Esophagus squamous epithelium (tissue), 4 donors: ENCODE data around the gene CYCS.

ENCODE experiments used
- POLR2A ChIP-seq, 4 donors: fragments of 450-650 bp; IDR thresholded peaks; one replicate each; pipeline ENCODE4 v1.6.1; 2017; ENCODE audit warnings: antibody characterized with exemption in 4 of 4, mild to moderate bottlenecking in 4 of 4, moderate library complexity in 3 of 4
- TF ChIP-seq, protein P1 (sequence below), 6 experiments: fragments of 450-650 bp in 4 of 6; fragments of 200-600 bp in 2 of 6; sonication (generic) in 2 of 6; IDR thresholded peaks; one replicate each; pipeline ENCODE4 v1.5.1; 2016 to 2019; ENCODE audit warnings: antibody characterized with exemption in 6 of 6, mild to moderate bottlenecking in 4 of 6, moderate library complexity in 4 of 6

DNA sequence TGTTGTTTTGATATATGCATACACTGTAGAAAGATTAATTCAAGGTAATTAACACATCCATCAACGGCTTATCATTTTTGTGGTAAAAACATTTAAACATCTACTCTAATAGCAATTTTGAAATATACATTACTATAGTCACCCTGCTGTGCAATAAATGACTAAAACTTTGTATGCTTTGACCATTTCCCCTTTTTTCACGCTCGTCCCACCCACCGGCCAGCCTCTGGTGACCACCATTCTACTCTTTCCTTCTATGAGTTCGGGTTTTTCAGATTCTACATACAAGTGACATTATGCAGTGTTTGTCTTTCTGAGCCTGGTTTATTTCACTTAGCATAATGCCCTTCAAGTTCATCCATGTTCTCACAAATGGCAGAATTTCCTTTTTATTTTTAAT is 21.3 kb downstream of the CYCS start:
- TF ChIP-seq, protein P1, sequence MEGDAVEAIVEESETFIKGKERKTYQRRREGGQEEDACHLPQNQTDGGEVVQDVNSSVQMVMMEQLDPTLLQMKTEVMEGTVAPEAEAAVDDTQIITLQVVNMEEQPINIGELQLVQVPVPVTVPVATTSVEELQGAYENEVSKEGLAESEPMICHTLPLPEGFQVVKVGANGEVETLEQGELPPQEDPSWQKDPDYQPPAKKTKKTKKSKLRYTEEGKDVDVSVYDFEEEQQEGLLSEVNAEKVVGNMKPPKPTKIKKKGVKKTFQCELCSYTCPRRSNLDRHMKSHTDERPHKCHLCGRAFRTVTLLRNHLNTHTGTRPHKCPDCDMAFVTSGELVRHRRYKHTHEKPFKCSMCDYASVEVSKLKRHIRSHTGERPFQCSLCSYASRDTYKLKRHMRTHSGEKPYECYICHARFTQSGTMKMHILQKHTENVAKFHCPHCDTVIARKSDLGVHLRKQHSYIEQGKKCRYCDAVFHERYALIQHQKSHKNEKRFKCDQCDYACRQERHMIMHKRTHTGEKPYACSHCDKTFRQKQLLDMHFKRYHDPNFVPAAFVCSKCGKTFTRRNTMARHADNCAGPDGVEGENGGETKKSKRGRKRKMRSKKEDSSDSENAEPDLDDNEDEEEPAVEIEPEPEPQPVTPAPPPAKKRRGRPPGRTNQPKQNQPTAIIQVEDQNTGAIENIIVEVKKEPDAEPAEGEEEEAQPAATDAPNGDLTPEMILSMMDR (IDR thresholded peaks at IDR 0.05): no peak
- no peak for TF ChIP-seq POLR2A (IDR thresholded peaks at IDR 0.05)
